Calu3 (cell line): ENCODE results near the gene LYVE1. TPM values are rescaled to one million over a fixed set of nuclear protein-coding genes. Genes with fewer than 3 reads are reported as not detected.
A peak's percentile ranks its signal among the peaks of the same experiment; 100 is the strongest.

ENCODE experiments used
- BruUV-seq: library from RNA; stranded (reverse); fragments of 400-500 nt; replicated peaks from 2 replicates; lab custom pipeline; 2021; lab: Mats Ljungman, UMichigan
- CTCF ChIA-PET: fragments of 300-600 bp; sonication (Branson Sonifier 250); formaldehyde crosslinking; loops from one replicate; lab custom pipeline; 2022; ENCODE audit warnings: antibody characterized with exemption; lab: Charles Lee
- DNase-seq: peaks from one replicate; pipeline ENCODE4 v3.0.0; 2022
- H3K27ac Mint-ChIP-seq: one replicate; pipeline ENCODE4 v1.8.0; 2022; ENCODE audit warnings: mixed read lengths; ENCODE audit not compliant: unreplicated experiment
- H3K27me3 Mint-ChIP-seq: one replicate; pipeline ENCODE4 v1.8.0; 2022; ENCODE audit warnings: mixed read lengths; ENCODE audit not compliant: unreplicated experiment
- H3K36me3 Mint-ChIP-seq: one replicate; pipeline ENCODE4 v1.8.0; 2022; ENCODE audit warnings: mild to moderate bottlenecking, moderate library complexity, mixed read lengths; ENCODE audit not compliant: insufficient read depth, unreplicated experiment
- H3K4me1 Mint-ChIP-seq: one replicate; pipeline ENCODE4 v1.8.0; 2022; ENCODE audit warnings: mild to moderate bottlenecking, low read depth, mixed read lengths; ENCODE audit not compliant: unreplicated experiment
- H3K4me3 Mint-ChIP-seq: one replicate; pipeline ENCODE4 v1.8.0; 2022; ENCODE audit warnings: mild to moderate bottlenecking, low read depth, moderate library complexity, mixed read lengths; ENCODE audit not compliant: unreplicated experiment
- H3K9me3 Mint-ChIP-seq: one replicate; pipeline ENCODE4 v1.8.0; 2022; ENCODE audit warnings: low read depth, mixed read lengths; ENCODE audit not compliant: unreplicated experiment
- intact Hi-C: fragments of 100-400 bp; cut with micrococcal nuclease; formaldehyde crosslinking; loops from one replicate; pipeline ENCODE4 v1.10.0; 2022; ENCODE audit not compliant: unreplicated experiment
- total RNA-seq: library from RNA; stranded (reverse); gene quantifications from 2 replicates; pipeline ENCODE4 v1.2.3, GENCODE V29; 2022
- TF ChIP-seq, protein P1 (sequence below): fragments of 200-600 bp; IDR thresholded peaks from one replicate; pipeline ENCODE4 v1.8.0; 2022; ENCODE audit warnings: antibody characterized with exemption; ENCODE audit not compliant: unreplicated experiment

Gene LYVE1
- total RNA-seq, 1 experiment from 2014 or later = not detected

DNA sequence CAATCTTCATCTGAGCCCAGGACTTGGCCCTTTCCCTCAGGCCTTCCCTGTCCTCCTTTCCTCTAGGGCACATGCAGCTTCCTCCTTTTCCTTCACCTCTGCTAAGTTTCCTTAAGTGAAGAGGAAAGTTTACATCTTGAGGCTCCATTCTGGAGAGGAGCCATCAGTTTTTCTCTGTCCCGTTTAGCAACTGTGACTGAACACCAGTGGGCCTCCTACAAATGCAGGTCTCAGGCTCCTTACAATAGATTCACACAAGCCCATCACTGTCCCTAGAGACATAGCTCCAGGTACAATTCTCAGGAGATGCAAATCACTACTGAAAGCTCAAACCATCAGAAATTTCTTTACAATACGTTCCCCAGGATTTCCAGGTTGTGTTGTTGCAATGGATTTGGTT, 23.3 kb upstream of the LYVE1 start:
- peaks cover 4% of the 10 kb centered on the region for H3K36me3 Mint-ChIP-seq
- peak overlapping the region; percentile 87 for H3K27ac Mint-ChIP-seq
- CTCF ChIA-PET = interaction anchor here (1.7 kb wide), 1 partner anchor 51 kb away, joined by 4 read pairs; the partner anchor contains the start of gene RNF141
- peaks cover 3% of the 10 kb centered on the region for H3K9me3 Mint-ChIP-seq
- BruUV-seq = no TSS peak
- H3K4me3 Mint-ChIP-seq = no peak overlapping the region
- no peaks in the 10 kb centered on the region for H3K27me3 Mint-ChIP-seq
- H3K4me1 Mint-ChIP-seq = peaks cover 42% of the 10 kb centered on the region
- no peak for DNase-seq
- TF ChIP-seq, protein P1, sequence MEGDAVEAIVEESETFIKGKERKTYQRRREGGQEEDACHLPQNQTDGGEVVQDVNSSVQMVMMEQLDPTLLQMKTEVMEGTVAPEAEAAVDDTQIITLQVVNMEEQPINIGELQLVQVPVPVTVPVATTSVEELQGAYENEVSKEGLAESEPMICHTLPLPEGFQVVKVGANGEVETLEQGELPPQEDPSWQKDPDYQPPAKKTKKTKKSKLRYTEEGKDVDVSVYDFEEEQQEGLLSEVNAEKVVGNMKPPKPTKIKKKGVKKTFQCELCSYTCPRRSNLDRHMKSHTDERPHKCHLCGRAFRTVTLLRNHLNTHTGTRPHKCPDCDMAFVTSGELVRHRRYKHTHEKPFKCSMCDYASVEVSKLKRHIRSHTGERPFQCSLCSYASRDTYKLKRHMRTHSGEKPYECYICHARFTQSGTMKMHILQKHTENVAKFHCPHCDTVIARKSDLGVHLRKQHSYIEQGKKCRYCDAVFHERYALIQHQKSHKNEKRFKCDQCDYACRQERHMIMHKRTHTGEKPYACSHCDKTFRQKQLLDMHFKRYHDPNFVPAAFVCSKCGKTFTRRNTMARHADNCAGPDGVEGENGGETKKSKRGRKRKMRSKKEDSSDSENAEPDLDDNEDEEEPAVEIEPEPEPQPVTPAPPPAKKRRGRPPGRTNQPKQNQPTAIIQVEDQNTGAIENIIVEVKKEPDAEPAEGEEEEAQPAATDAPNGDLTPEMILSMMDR = no peak
- intact Hi-C loops = loop anchor here (5.0 kb wide), 1 partner anchor 34 kb away; no protein-coding TSS in a partner anchor

DNA sequence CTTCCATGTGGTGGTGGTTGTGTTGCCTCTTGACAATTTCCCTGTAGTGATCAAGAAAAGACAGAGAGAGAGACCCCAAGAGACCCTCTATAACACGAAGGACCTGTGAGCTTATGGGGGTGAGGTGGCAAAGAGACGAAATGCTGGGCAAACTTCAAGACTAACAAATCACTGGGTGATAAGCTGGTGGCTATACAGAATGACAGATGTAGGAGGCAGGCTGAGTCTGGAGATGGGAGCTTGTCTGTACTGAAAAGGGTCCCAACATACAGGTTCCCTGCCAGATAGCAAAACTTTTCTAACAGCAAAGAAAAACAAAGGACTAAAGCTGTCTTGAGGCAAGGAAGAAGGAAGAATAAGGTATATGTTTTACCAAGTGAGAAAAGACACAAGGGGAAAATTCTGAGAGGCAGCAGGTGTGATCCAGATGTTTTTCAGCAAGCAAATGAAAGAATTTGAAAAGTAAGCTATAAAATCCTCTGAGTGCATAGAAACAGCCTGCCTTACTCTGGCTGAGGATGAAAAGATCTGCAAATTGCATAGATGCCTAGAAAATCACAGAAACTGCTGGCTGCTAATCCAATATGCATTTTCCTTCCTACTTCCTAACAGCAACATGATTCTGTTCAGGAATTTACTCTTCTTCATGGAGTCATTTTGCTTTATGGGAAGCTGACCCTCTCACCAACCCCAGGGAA, 21.9 kb upstream of the LYVE1 start:
- intact Hi-C loops = loop anchor here (5.0 kb wide), 1 partner anchor 33 kb away; no protein-coding TSS in a partner anchor
- BruUV-seq = no TSS peak

DNA sequence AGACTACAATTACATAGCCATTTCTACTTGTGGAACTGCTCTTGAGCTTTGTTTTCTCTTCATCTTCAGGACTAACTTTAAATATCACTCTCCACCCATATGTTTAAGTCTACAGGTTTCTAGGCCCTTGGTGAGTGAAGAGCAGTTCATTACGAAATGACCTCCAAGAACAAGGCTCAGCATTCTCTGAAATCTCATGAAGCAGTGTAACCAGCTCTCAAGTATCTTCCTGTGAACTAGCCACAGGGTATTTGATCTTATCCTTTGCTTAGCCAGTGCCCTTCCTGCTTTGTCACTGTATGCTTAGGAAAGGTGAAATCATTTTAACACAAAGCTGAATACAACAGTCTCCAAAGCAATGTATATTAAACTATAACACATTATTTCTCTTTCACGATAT, 20.4 kb upstream of the LYVE1 start:
- Mint-ChIP-seq H3K36me3 (peaks cover 8% of the 10 kb centered on the region), H3K27me3 (no peaks in the 10 kb centered on the region), H3K4me1 (peaks cover 52% of the 10 kb centered on the region), H3K9me3 (peaks cover 3% of the 10 kb centered on the region), H3K27ac (no peak overlapping the region), H3K4me3 (no peak overlapping the region)
- no peak for DNase-seq
- TF ChIP-seq, protein P1 = no peak
- intact Hi-C loops = no loop called here
- CTCF ChIA-PET = no interaction called here
- no TSS peak for BruUV-seq

More for the DNA sequence above, 21.9 kb upstream of the LYVE1 start:
- no peak overlapping the region for H3K4me3 Mint-ChIP-seq
- TF ChIP-seq, protein P1 = no peak
- no peak for DNase-seq
- CTCF ChIA-PET = no interaction called here
- no peak overlapping the region for H3K27ac Mint-ChIP-seq
- peaks cover 3% of the 10 kb centered on the region for H3K9me3 Mint-ChIP-seq
- H3K27me3 Mint-ChIP-seq = no peaks in the 10 kb centered on the region
- peaks cover 8% of the 10 kb centered on the region for H3K36me3 Mint-ChIP-seq
- peaks cover 54% of the 10 kb centered on the region for H3K4me1 Mint-ChIP-seq

DNA sequence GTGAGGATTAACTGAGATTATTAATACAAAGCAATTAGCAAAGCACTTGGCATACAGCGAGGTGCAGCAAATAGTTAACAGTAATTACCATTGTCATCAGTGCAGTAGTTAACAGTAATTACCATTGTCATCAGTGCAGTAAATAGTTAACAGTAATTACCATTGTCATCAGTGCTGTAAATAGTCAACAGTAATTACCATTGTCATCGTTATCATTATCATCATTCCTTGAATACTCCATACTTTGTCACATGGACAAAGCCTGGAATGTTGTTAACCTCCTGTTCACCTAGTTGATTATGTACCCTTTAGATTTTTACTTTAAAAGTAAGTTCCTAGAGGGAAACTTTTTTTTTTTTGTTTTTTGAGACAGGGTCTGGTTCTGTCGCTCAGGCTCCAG, 19.5 kb upstream of the LYVE1 start:
- intact Hi-C loops = no loop called here
- Mint-ChIP-seq H3K4me3 (no peak overlapping the region), H3K4me1 (peaks cover 44% of the 10 kb centered on the region), H3K9me3 (peaks cover 3% of the 10 kb centered on the region), H3K36me3 (peaks cover 8% of the 10 kb centered on the region), H3K27ac (no peak overlapping the region), H3K27me3 (no peaks in the 10 kb centered on the region)
- TF ChIP-seq, protein P1 = no peak
- CTCF ChIA-PET = no interaction called here
- no TSS peak for BruUV-seq
- no peak for DNase-seq
